ENCODE results near the gene WDR88.

DNA sequence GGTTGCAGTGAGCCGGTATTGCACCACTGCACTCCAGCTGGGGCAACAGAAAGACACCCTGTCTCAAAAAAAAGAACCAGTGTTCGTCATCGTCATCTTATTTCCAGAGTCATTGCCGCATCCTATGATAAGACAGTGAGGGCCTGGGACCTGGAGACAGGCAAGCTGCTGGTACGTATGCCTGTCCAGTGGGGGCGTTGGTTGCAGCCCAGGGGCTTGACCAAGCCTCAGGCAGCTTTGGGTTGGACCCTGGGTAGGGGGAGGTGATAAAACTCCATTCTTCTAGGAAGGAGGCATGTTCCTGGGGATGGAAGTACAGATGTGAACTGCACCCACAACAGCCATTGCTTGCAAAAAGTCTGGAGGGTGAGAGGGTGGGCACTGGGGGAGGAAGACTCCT, 15.6 kb downstream of the WDR88 start:
- TF ChIP-seq CTCF (IDR thresholded peaks at IDR 0.05): no peak
- no peak for TF ChIP-seq POLR2AphosphoS5 (IDR thresholded peaks at IDR 0.05)
- TF ChIP-seq POLR2A (IDR thresholded peaks at IDR 0.05): no peak
- TF ChIP-seq EP300 (IDR thresholded peaks at IDR 0.05; ENCODE audit: low read depth): no peak

Data from transverse colon (tissue), 4 donors.